HG03095 (cell line): Measurements from ENCODE around the gene POU6F2.

ENCODE experiments used
- ATAC-seq: cut with Tn5 transposase; IDR thresholded peaks from one replicate; pipeline ENCODE4 v1.9.1; 2021; ENCODE audit warnings: moderate library complexity; ENCODE audit not compliant: unreplicated experiment

The POU6F2 gene

DNA sequence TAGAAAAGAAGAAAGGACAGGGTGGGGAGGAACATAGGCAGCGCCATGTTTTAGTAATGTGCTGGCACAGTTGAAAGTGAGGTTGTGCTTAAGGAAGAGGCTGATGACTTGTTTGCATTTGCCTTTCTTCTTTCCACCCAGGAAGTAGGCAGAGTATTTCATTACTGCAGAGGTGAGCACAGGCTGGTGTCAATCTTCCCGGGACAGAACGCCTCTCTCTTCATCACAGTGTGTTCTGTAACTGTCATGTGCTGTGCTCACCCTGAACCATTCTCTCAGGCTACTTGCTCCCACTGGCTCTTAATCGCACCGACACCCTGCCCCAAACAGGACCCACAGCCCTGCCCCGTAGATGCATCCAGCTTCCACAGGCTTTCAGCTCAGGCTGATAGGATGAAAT is 452.7 kb downstream of the POU6F2 start:
- no peak for ATAC-seq

- ATAC-seq: no peak
Measured at GRCh38 chr7:39430909-39431641, 453.4 kb downstream of the POU6F2 start.

GRCh38 chr7:39432368-39432767 is 454.7 kb downstream of the POU6F2 start:
- ATAC-seq: no peak

GRCh38 chr7:39432807-39433416 is 455.2 kb downstream of the POU6F2 start:
- no peak for ATAC-seq

- ATAC-seq: no peak
Measured at GRCh38 chr7:39433550-39433949, 455.8 kb downstream of the POU6F2 start.

GRCh38 chr7:39434012-39434411 is 456.3 kb downstream of the POU6F2 start:
- ATAC-seq: no peak

GRCh38 chr7:39446546-39446945 is 468.8 kb downstream of the POU6F2 start:
- no peak for ATAC-seq

DNA sequence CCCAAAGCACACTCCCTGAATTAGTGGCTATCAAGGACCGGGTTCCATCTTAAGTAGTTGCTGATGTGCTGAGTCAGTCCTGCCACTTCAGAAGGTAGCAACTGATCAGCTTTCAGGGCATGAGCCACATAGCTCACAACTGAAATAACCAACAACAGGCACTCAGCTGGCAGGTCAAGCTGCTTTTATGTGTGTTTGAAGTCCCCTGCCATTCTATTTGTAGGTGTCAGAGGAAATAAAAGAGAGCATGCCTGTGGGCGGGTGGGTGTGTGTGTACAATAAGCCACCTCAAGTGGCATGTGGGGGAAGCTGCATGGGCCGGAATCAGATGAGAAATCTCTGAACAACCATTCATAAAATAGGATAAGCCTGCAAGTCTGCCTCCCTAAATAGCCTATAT is 474.2 kb downstream of the POU6F2 start:
- no peak for ATAC-seq

DNA sequence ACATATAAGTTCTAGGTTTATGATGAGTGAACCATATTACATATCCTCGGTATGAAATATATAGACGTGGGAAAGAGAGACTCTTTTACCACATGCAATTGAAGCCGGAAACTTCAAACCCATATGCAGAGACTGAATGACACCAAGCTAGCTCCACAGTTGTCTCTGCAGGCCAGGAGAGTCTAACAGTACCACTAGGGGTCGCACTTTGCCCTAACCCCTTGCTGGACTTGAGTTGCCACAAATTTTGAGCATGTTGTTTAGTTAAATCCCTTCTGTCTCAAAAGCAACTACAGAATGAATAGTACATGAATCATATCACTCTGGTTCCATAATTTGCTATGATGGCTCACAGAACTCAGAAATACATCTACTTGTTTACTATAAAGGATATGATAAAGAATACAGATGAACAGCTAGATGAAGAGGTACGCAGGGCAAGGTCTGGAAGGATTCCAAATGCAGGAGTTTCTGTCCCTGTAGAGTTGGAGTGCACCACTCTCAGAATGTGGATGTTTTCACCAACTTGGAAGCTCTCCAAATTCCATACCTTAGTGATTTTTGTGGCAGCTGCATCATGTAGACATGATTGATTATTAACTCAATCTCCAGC is 476.1 kb downstream of the POU6F2 start:
- ATAC-seq: no peak

GRCh38 chr7:39458061-39458745 is 480.5 kb downstream of the POU6F2 start:
- no peak for ATAC-seq

- no peak for ATAC-seq
Measured at GRCh38 chr7:39459636-39460035, 481.9 kb downstream of the POU6F2 start.

DNA sequence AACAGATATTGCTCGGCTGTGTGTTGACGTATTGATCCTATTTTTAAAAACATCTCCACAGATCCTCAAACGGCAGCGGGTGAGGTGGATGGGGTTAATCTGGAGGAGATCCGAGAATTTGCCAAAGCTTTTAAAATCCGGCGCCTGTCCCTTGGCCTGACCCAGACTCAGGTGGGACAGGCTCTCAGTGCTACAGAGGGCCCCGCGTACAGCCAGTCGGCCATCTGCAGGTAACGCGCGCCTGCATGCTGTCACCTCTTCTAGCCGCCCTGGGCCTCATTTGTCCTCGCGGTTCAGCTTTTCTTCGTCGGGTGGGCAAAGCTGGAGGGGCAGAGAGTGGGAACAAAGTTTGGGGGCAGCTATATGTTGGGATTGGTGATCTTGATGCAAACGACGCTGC is 482.8 kb downstream of the POU6F2 start:
- no peak for ATAC-seq

DNA sequence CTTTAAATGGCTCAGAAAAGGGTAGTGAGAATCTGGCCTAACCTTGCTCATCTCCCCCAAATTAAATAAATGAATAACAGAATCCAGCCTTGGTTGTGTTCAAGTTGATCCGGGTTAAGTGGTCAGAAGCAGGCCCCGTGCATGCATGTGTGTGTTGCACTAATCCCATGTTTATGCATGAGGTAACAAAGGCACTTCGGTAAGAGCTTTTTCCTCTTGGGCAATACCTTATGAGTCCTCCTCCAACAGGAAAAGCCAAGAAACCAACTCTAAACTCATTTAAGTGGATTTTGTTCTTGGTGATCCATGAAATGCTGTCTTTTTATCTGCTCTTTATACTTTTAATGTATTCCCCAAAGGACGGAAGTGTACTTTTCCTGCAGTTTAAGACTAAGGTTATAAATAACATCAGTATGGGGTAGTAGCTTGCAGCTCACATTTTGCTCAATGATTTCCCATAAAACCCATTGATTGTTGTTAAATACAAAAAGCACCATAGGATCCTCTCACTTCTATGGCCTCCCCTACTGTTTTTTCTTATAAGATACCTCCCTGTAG is 483.6 kb downstream of the POU6F2 start:
- no peak for ATAC-seq

DNA sequence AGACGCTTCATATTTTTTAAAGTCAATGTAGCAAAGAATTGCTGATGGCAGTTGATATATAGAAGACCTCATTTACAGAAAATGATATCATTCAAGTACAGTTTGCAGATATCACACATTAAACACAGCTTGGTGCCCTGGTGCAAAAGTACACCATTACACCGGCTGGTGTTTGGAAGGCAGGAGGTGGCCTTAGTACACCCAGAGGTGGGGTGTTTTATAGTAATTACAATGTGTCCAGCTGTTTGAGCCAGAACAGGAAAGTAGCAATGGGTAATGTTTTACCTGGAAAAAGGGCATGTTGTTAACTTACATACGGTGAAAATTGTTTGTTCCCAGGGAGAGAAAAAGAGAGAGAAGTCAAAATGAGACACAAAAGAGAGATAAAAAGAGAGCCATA is 485.5 kb downstream of the POU6F2 start:
- no peak for ATAC-seq

- ATAC-seq: no peak
Measured at GRCh38 chr7:39464350-39465054, 486.8 kb downstream of the POU6F2 start.

GRCh38 chr7:39465055-39465929 is 487.6 kb downstream of the POU6F2 start:
- peak; percentile 95 for ATAC-seq

- ATAC-seq: no peak
Measured at GRCh38 chr7:39468261-39468660, 490.6 kb downstream of the POU6F2 start.

GRCh38 chr7:39468808-39469374 is 491.2 kb downstream of the POU6F2 start:
- ATAC-seq: no peak

DNA sequence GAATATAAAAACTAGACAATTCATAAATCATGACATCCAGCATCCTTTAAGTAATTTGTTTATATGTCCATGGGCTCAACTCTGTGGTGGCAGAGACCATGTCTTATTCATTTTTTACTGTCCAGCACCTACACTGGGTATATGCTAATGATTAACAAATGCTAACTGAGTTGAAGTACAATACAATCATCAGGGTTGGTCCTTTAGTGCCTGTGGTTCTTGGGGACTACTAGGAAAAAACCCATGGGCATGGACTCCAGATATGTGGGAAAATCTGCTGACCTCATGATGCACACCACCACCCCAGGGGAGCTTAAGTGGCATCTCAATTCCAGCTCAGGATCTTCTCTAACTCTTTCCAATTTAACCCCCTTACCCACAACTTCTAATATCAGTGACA is 503.2 kb downstream of the POU6F2 start:
- ATAC-seq: no peak
